Peyer's patch (tissue), 4 donors: Measurements from ENCODE around the gene CELF2.

ENCODE experiments used
- CTCF ChIP-seq, 6 experiments: fragments of 450-650 bp in 4 of 6; fragments of 200-600 bp in 2 of 6; sonication (generic) in 1 of 6; IDR thresholded peaks; one replicate each; pipeline ENCODE4 v1.5.1; 2017 to 2019; ENCODE audit warnings: antibody characterized with exemption in 6 of 6, mild to moderate bottlenecking in 3 of 6, moderate library complexity in 1 of 6
- POLR2A ChIP-seq, 2 donors: fragments of 450-650 bp; IDR thresholded peaks; one replicate each; pipeline ENCODE4 v1.5.1; 2017; ENCODE audit warnings: antibody characterized with exemption in 2 of 2, mild to moderate bottlenecking in 2 of 2, moderate library complexity in 2 of 2

- TF ChIP-seq CTCF (IDR thresholded peaks at IDR 0.05) (no peak), POLR2A (IDR thresholded peaks at IDR 0.05) (no peak)
These were observed 288.3 kb downstream of the CELF2 start for GRCh38 chr10:11305825-11306593.
